RWPE1 (cell line): ENCODE measurements around the gene NELL1.

ENCODE experiments used
- CTCF ChIA-PET: fragments of 350-600 bp; sonication (Branson Sonifier 250); formaldehyde crosslinking; extraction: SDS; loops from one replicate; lab custom pipeline; 2021; lab: Yijun Ruan, JAX
- POLR2A ChIA-PET: fragments of 400-600 bp; formaldehyde crosslinking; extraction: SDS; loops from one replicate; lab custom pipeline; 2020; ENCODE audit warnings: antibody characterized with exemption; ENCODE audit not compliant: low non-redundant PET; lab: Yijun Ruan, JAX
- DNase-seq: peaks from one replicate; pipeline ENCODE4 v3.0.0; 2012; ENCODE audit warnings: low spot score
- H3K27ac ChIP-seq: fragments of 450-650 bp; 2 replicates; pipeline ENCODE4 v1.5.1; 2017
- TF ChIP-seq, protein P1 (sequence below): fragments of 450-650 bp; conservative IDR thresholded peaks from 2 replicates; pipeline ENCODE4 v1.5.1; 2017; ENCODE audit warnings: low read depth, mild to moderate bottlenecking

The NELL1 gene

DNA sequence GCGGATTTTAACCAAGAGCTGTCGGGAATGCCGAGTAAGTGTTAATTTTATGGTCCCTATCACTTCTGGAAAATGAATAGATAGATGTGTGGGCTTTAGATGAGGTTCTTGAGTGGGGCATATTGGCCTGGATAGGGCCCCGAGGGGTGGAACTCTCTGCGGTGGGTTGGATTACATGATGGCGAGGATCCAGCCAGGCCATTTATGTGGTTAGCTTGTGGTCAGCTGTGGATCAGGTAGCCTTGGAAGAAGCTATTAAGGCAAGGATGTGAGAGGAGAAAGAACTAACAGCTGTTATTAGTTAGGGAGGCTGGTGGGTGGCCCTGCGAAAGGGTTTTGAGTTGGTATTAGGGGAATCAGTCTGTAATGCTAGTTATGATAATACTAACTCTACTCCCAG, 268.4 kb downstream of the NELL1 start:
- DNase-seq: no peak
- CTCF ChIA-PET: no interaction called here
- H3K27ac ChIP-seq: no peak overlapping the region
- TF ChIP-seq, protein P1, sequence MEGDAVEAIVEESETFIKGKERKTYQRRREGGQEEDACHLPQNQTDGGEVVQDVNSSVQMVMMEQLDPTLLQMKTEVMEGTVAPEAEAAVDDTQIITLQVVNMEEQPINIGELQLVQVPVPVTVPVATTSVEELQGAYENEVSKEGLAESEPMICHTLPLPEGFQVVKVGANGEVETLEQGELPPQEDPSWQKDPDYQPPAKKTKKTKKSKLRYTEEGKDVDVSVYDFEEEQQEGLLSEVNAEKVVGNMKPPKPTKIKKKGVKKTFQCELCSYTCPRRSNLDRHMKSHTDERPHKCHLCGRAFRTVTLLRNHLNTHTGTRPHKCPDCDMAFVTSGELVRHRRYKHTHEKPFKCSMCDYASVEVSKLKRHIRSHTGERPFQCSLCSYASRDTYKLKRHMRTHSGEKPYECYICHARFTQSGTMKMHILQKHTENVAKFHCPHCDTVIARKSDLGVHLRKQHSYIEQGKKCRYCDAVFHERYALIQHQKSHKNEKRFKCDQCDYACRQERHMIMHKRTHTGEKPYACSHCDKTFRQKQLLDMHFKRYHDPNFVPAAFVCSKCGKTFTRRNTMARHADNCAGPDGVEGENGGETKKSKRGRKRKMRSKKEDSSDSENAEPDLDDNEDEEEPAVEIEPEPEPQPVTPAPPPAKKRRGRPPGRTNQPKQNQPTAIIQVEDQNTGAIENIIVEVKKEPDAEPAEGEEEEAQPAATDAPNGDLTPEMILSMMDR: no peak
- POLR2A ChIA-PET: no interaction called here

DNA sequence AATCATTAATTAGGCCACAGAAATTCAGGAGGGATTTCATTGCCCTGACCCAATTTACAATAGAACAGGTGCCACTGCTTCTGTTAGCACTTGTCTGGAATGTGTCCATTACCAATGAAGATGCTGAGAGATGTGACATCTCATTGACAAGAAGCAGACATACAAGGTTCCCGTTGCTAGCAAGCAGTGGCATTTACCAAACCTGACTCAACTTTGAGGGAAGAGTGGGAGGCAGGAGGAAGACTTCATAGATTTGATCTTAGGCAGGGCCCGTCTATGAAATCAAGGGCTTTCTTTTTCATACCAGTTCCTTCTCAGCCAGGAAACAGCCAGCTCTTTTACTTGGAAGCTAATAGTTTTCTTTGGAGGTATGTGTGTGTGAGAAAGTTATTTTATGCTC, 280.2 kb downstream of the NELL1 start:
- TF ChIP-seq, protein P1: no peak
- H3K27ac ChIP-seq: no peak overlapping the region
- ChIA-PET CTCF (no interaction called here), POLR2A (no interaction called here)
- no peak for DNase-seq

DNA sequence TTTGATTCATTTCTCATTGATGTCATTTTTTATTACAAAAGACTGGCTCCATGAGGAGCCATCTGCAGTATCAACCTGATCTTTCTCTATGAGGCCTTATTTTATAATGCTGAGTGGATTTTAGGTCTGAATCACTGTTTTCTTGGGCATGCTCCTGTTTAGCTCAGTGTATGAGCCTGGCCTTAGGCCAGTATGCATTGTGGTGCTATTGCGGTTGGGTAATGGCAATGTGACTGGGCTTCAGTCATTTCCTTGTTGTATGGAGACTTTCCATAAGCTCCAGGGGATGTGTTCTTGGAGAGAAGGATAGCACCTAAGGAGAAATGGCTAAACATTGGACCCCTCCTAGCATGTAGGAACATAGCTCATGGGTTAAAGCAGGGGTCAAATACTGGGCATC, 293.2 kb downstream of the NELL1 start:
- ChIA-PET CTCF (no interaction called here), POLR2A (no interaction called here)
- no peak overlapping the region for H3K27ac ChIP-seq
- TF ChIP-seq, protein P1: no peak
- no peak for DNase-seq

DNA sequence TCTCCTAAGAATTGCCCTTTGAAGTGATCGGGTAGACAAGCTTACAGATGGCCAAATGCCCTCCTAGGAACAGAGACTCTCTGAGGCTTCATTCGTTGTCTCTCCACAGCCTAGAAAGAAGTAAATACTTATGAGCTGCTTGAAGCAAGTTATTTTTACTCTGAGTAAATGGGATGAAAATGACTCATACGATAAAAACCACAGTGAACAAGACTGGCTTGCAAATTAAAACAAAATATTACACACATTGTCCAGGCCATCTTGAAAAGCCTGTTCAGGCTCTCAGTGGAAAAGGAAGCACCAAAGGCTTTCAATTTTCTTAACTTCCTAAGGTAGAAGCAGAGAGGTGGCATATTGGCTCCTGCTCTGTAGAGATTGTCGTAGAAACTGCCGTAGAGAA, 294.2 kb downstream of the NELL1 start:
- ChIA-PET CTCF (no interaction called here), POLR2A (no interaction called here)
- DNase-seq: no peak
- H3K27ac ChIP-seq: no peak overlapping the region
- TF ChIP-seq, protein P1: no peak

DNA sequence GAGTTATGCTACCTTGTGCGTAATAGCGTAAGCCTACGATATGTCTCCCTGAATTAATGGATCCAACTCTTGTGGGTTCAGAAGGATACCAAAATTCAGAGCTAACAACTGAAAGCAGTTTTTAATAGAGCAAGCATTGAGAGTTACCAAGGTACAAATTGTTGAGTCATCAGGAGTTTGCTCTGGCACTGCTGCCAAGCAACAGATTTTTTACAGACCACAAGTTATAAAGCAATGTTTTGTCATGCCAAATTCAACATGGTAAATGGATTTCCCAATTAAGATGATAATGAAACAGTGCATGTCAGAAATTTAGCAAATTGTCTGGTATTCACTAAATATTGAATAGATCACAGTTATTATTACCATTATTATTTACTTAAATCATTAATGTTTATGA, 295.6 kb downstream of the NELL1 start:
- CTCF ChIA-PET: interaction anchor here (0.5 kb wide), 1 partner anchor 35 kb away, joined by 3 read pairs; no protein-coding TSS in a partner anchor
- no peak for DNase-seq
- POLR2A ChIA-PET: no interaction called here
- TF ChIP-seq, protein P1: no peak
- H3K27ac ChIP-seq: no peak overlapping the region

DNA sequence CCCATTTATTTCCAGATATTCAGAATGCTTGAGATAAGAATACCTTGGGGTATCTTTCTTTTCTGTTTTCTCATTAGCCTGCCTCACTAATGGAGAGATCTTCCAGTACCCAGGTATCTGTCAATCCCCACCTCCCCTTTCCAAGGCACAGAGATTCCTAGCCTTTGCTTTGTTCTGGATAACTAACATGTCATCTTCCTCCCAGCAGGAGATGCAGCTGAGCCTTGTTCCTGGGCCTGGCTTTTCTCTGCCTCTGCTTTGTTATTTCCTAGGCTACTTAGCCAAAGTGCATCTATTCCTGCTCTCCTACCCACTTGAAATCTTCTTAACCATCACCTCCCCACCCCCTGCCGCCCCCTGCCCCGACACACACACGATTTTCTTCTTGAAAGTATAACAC, 297.1 kb downstream of the NELL1 start:
- CTCF ChIA-PET: no interaction called here
- no peak overlapping the region for H3K27ac ChIP-seq
- POLR2A ChIA-PET: no interaction called here
- no peak for DNase-seq
- TF ChIP-seq, protein P1: no peak

DNA sequence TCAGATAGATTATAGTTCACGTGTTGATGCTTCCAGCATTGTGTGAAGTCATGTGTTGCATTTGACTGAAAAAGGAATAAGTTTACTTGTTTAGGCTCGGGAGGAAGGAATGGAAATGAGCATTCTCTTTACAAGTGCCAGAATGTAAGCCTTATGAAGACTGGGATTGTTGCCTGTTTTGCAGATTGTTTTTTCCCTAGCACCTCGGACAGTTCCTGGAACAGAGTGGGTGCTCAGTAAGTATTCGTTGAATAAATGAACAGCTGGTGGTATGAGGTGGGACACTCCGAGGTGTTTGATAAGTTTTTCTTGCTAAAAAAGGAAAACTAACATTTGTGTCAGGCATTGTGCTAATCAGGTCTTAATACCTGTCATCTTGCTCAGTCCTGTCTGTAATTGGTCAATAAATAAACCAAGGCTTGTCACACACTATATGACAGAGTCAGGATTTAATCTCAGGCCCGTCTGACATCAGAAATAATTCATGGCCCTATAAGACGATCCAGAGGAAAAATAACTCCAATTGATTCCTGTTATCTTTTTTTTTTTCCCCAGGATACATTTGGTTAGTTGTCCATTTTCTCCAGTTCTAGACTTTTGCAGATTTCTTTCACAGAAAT, 304.7 kb downstream of the NELL1 start:
- ChIA-PET POLR2A (no interaction called here), CTCF (no interaction called here)
- DNase-seq: no peak
- TF ChIP-seq, protein P1: no peak
- H3K27ac ChIP-seq: no peak overlapping the region
